Tibial nerve (tissue), 4 donors: Measurements from ENCODE around the gene TSPAN15.

Experiments used
- CTCF ChIP-seq, 5 experiments: fragments of 200-600 bp in 3 of 5; fragments of 450-650 bp in 2 of 5; sonication (generic) in 3 of 5; IDR thresholded peaks; one replicate each; pipeline ENCODE4 v1.5.1; 2016 to 2019; ENCODE audit warnings: antibody characterized with exemption in 5 of 5, mild to moderate bottlenecking in 3 of 5, moderate library complexity in 2 of 5
- EP300 ChIP-seq, 2 donors: sonication (generic); formaldehyde crosslinking; IDR thresholded peaks; one replicate each; pipeline ENCODE4 v1.6.1; 2017; ENCODE audit warnings: antibody characterized with exemption in 2 of 2, mild to moderate bottlenecking in 1 of 2
- POLR2A ChIP-seq, 2 donors: fragments of 450-650 bp; IDR thresholded peaks; one replicate each; pipeline ENCODE4 v1.6.1; 2017; ENCODE audit warnings: antibody characterized with exemption in 2 of 2, mild to moderate bottlenecking in 2 of 2, moderate library complexity in 2 of 2

- no peak for TF ChIP-seq EP300 (IDR thresholded peaks at IDR 0.05)
- TF ChIP-seq CTCF (IDR thresholded peaks at IDR 0.05) = no peak
- TF ChIP-seq POLR2A (IDR thresholded peaks at IDR 0.05) = no peak
Observed at GRCh38 chr10:69489506-69490090, 38.3 kb downstream of the TSPAN15 start.
